ENCODE results near the gene BPIFB1. TPM values are rescaled to one million over a fixed set of nuclear protein-coding genes. Genes with fewer than 3 reads are reported as not detected.

Gene BPIFB1
- total and polyA plus RNA-seq, 2 of the 13 experiments (the other 11 are each of a cell fraction or from before 2014, with no cell fraction given), result 0.82 to 4.4 TPM

GRCh38 chr20:33262658-33263065 is 20.4 kb upstream of the BPIFB1 start:
- POLR2A ChIA-PET, result interaction anchor here (0.7 kb wide), 1 partner anchor 138 kb away, joined by 3 read pairs; no protein-coding TSS in a partner anchor
- H3K9me3 ChIP-seq (ENCODE audit: low read length), result peaks cover 5% of the 10 kb centered on the region; the same call in 1 of the 2 replicates
- H3K4me3 ChIP-seq (replicated peaks in 1 of 3; ENCODE audit: insufficient read depth in 1 of 3, low read depth in 2 of 3, low read length in 3 of 3), result no peak overlapping the region
- H3K9ac ChIP-seq (ENCODE audit: insufficient read depth, low read depth, low read length), result no peak overlapping the region
- in situ Hi-C loops (cut with HindIII; ENCODE audit: extremely low pct_ligation_motif_present, low pct_unique_long_range_greater_than_20kb), result loop anchor here (5.0 kb wide), 1 partner anchor 40 kb away; no protein-coding TSS in a partner anchor
- H3K4me1 ChIP-seq (ENCODE audit: insufficient read depth, low read length), result no peaks in the 10 kb centered on the region
- ATAC-seq (peak; percentile 99), DNase-seq (ENCODE audit: low spot score) (peak; percentile 82), FAIRE-seq (peak; percentile 76)
- no peak overlapping the region for H3K27ac ChIP-seq (ENCODE audit: extremely low read length, insufficient read depth, low read length)
- intact Hi-C loops (cut with micrococcal nuclease; ENCODE audit: unreplicated experiment), result loop anchor here (1.0 kb wide), 2 partner anchors 30 to 37 kb away; no protein-coding TSS in a partner anchor
- CTCF ChIA-PET (ENCODE audit: low intra/inter-chr PET ratio, low total read pairs), result interaction anchor here (1.2 to 3.2 kb wide), 5 partner anchors 30 to 167 kb away, joined by 3 to 47 read pairs (median 4); no protein-coding TSS in a partner anchor
- H3K27me3 ChIP-seq (ENCODE audit: control insufficient read depth in 1 of 2, insufficient read depth in 2 of 2, low read length in 2 of 2), result peaks cover 0 to 15% of the 10 kb centered on the region in 2 experiments; a peak in 3 of 5 replicates
- no peak overlapping the region for H2AFZ ChIP-seq (ENCODE audit: low read length)
- no TSS peak for BruUV-seq (replicated peaks)
- no peaks in the 10 kb centered on the region for H3K79me2 ChIP-seq (ENCODE audit: insufficient read depth, low read length)
- WGBS (ENCODE audit: low lambda C conversion rate), result 10% methylated on average over 5 of the region's 5 CpGs
- no peaks in the 10 kb centered on the region for H3K36me3 ChIP-seq (replicated peaks in 1 of 2; ENCODE audit: control insufficient read depth in 1 of 2, insufficient read depth in 2 of 2, low read length in 2 of 2)
- H3K4me2 ChIP-seq (ENCODE audit: low read depth, low read length), result no peak overlapping the region
- no peaks in the 10 kb centered on the region for H4K20me1 ChIP-seq (ENCODE audit: insufficient read depth, low read length)
- TF ChIP-seq ZNF33A (CRISPR knock-in tag; IDR thresholded peaks at IDR 0.05; ENCODE audit: borderline replicate concordance) (no peak), ZFP1 (CRISPR knock-in tag; IDR thresholded peaks at IDR 0.05) (no peak), ATRX (CRISPR knock-in tag; IDR thresholded peaks at IDR 0.05; ENCODE audit: borderline replicate concordance) (no peak), CEBPZ (IDR thresholded peaks at IDR 0.05; ENCODE audit: low read length) (no peak), TCF7L2 (IDR thresholded peaks at IDR 0.05; ENCODE audit: low read depth, low read length) (no peak), IKZF4 (CRISPR knock-in tag; IDR thresholded peaks at IDR 0.05; ENCODE audit: borderline replicate concordance, low read depth, not compliant biosample characterization) (no peak), MAX (IDR thresholded peaks at IDR 0.05) (no peak), ZNF354B (CRISPR knock-in tag; IDR thresholded peaks at IDR 0.05) (no peak), ZNF3 (CRISPR knock-in tag; IDR thresholded peaks at IDR 0.05) (no peak), BCL6 (CRISPR knock-in tag; IDR thresholded peaks at IDR 0.05) (0 out of 2 replicates have a peak, but pooled peaks have one; percentile 28), ZNF562 (CRISPR knock-in tag; IDR thresholded peaks at IDR 0.05; ENCODE audit: borderline replicate concordance) (no peak), SETDB1 (CRISPR knock-in tag; IDR thresholded peaks at IDR 0.05; ENCODE audit: borderline replicate concordance) (no peak), ZSCAN12 (CRISPR knock-in tag; IDR thresholded peaks at IDR 0.05) (no peak), FIP1L1 (IDR thresholded peaks at IDR 0.05; ENCODE audit: borderline replicate concordance, insufficient read depth, low read depth, low read length) (no peak), ZBTB46 (CRISPR knock-in tag; IDR thresholded peaks at IDR 0.05; ENCODE audit: borderline replicate concordance) (no peak), ZNF138 (CRISPR knock-in tag; IDR thresholded peaks at IDR 0.05; ENCODE audit: low read depth) (no peak), ZMYM3 (CRISPR knock-in tag; IDR thresholded peaks at IDR 0.05) (no peak), GATA4 (IDR thresholded peaks at IDR 0.05; ENCODE audit: borderline replicate concordance, low read depth) (no peak)

Data from HepG2 (cell line).